Natural killer cell (primary cell): Measurements from ENCODE around the gene PRR36. TPM values are rescaled to one million over a fixed set of nuclear protein-coding genes. Genes with fewer than 3 reads are reported as not detected.
A peak's percentile ranks its signal among the peaks of the same experiment; 100 is the strongest.

Source experiments
- ATAC-seq, 3 donors: fragments of 150-1000 bp in 2 of 3; fragments of 200-7000 bp in 1 of 3; cut with Tn5 transposase; 1 replicate in 1 of 3; 2 replicates in 2 of 3; pipeline ENCODE4 v1.10.0; 2021; ENCODE audit warnings: mild to moderate bottlenecking in 2 of 3, moderate library complexity in 2 of 3
- DNase-seq, 2 donors: peaks; one replicate each; pipeline versions ENCODE4 v3.0.0 to v3.0.0-alpha.2; 2013 to 2021; ENCODE audit warnings: mixed read lengths in 1 of 2
- H3K27ac ChIP-seq: one replicate; pipeline ENCODE4 v1.5.1; 2013; ENCODE audit warnings: mild to moderate bottlenecking, low read length
- H3K27me3 ChIP-seq: one replicate; pipeline ENCODE4 v1.6.1; 2013; ENCODE audit warnings: low read length; ENCODE audit not compliant: control insufficient read depth, insufficient read depth
- H3K36me3 ChIP-seq: one replicate; pipeline ENCODE4 v1.6.1; 2013; ENCODE audit warnings: low read length; ENCODE audit not compliant: control insufficient read depth, insufficient read depth
- H3K4me1 ChIP-seq: one replicate; pipeline ENCODE4 v1.6.1; 2013; ENCODE audit warnings: low read length; ENCODE audit not compliant: control insufficient read depth, insufficient read depth
- H3K4me3 ChIP-seq: one replicate; pipeline ENCODE4 v1.5.1; 2013; ENCODE audit warnings: low read length
- H3K9me3 ChIP-seq: one replicate; pipeline ENCODE4 v1.6.1; 2013; ENCODE audit warnings: low read length; ENCODE audit not compliant: control insufficient read depth, insufficient read depth
- H3K27ac Mint-ChIP-seq, 2 donors: one replicate each; pipeline ENCODE4 v1.8.0; 2022; ENCODE audit warnings: mild to moderate bottlenecking in 2 of 2, mixed read lengths in 2 of 2, moderate library complexity in 1 of 2
- H3K27me3 Mint-ChIP-seq, 2 donors: one replicate each; pipeline ENCODE4 v1.8.0; 2022; ENCODE audit warnings: low read depth in 2 of 2, mixed read lengths in 2 of 2
- H3K36me3 Mint-ChIP-seq: one replicate; pipeline ENCODE4 v1.8.0; 2022; ENCODE audit warnings: mixed read lengths
- H3K4me1 Mint-ChIP-seq, 2 donors: one replicate each; pipeline ENCODE4 v1.8.0; 2022; ENCODE audit warnings: mixed read lengths in 2 of 2
- H3K4me3 Mint-ChIP-seq: one replicate; pipeline ENCODE4 v1.8.0; 2022; ENCODE audit warnings: mild to moderate bottlenecking, moderate library complexity, mixed read lengths
- H3K9me3 Mint-ChIP-seq, 2 donors: one replicate each; pipeline ENCODE4 v1.8.0; 2022; ENCODE audit warnings: mixed read lengths in 2 of 2
- CTCF ChIP-seq: fragments of 200-600 bp; IDR thresholded peaks from one replicate; pipeline ENCODE4 v1.8.0; 2022; ENCODE audit warnings: antibody characterized with exemption
- WGBS: methylation state at CpG from one replicate; pipeline ENCODE4 v1.1.7; 2013; ENCODE audit warnings: missing lambda C conversion rate; ENCODE audit not compliant: insufficient coverage; 5-methylcytosine and 5-hydroxymethylcytosine counted together
- intact Hi-C: fragments of 100-400 bp; cut with micrococcal nuclease; formaldehyde crosslinking; loops from one replicate; pipeline ENCODE4 v1.14.2; 2022
- total RNA-seq, 4 donors: library from RNA; stranded (reverse); fragments of 120-200 nt in 1 of 4; gene quantifications; one replicate each; pipeline versions ENCODE4 v1.2.3 to v1.2.4, GENCODE V29; 2013 to 2022

PRR36 gene
- total RNA-seq, 3 donors from 2014 or later (not counting 1 experiment from before 2014, with no cell fraction given), result 0.11 to 0.13 (median 0.12) TPM

- no peak for ATAC-seq
- no peak for DNase-seq
- peaks cover 12 to 31% of the 10 kb centered on the region in 2 donors for H3K4me1 Mint-ChIP-seq
- H3K4me1 ChIP-seq, result peaks cover 41% of the 10 kb centered on the region
- no peak for TF ChIP-seq CTCF
- WGBS, result 94% methylated on average over 9 of the region's 9 CpGs
- no peak overlapping the region for H3K27ac Mint-ChIP-seq
- H3K4me3 Mint-ChIP-seq, result no peak overlapping the region
- intact Hi-C loops, result no loop called here
- no peak overlapping the region for H3K27ac ChIP-seq
- H3K4me3 ChIP-seq, result no peak overlapping the region
- peaks cover 9 to 32% of the 10 kb centered on the region in 2 donors for H3K27me3 Mint-ChIP-seq
- H3K9me3 ChIP-seq, result peaks cover 4% of the 10 kb centered on the region
- H3K36me3 Mint-ChIP-seq, result no peaks in the 10 kb centered on the region
- H3K36me3 ChIP-seq, result no peaks in the 10 kb centered on the region
- H3K9me3 Mint-ChIP-seq, result no peaks in the 10 kb centered on the region
- H3K27me3 ChIP-seq, result peaks cover 14% of the 10 kb centered on the region
Observed at GRCh38 chr19:7867092-7867844, 6.9 kb downstream of the PRR36 start.

- Mint-ChIP-seq H3K36me3 (no peaks in the 10 kb centered on the region), H3K4me3 (no peak overlapping the region), H3K4me1 (peaks cover 7 to 25% of the 10 kb centered on the region in 2 donors), H3K9me3 (no peaks in the 10 kb centered on the region), H3K27me3 (peaks cover 9 to 25% of the 10 kb centered on the region in 2 donors), H3K27ac (no peak overlapping the region)
- H3K4me1 ChIP-seq, result peaks cover 41% of the 10 kb centered on the region
- intact Hi-C loops, result no loop called here
- 89% methylated on average over 12 of the region's 12 CpGs for WGBS
- TF ChIP-seq CTCF, result no peak
- no peak for DNase-seq
- H3K36me3 ChIP-seq, result no peaks in the 10 kb centered on the region
- H3K27ac ChIP-seq, result no peak overlapping the region
- H3K27me3 ChIP-seq, result peaks cover 13% of the 10 kb centered on the region
- ATAC-seq, result no peak
- H3K9me3 ChIP-seq, result peaks cover 4% of the 10 kb centered on the region
- no peak overlapping the region for H3K4me3 ChIP-seq
Observed at GRCh38 chr19:7866399-7867091, 7.6 kb downstream of the PRR36 start.

GRCh38 chr19:7865262-7865911 is 8.8 kb downstream of the PRR36 start:
- no peaks in the 10 kb centered on the region for H3K36me3 ChIP-seq
- Mint-ChIP-seq H3K4me3 (peak overlapping the region; percentile 50), H3K9me3 (no peaks in the 10 kb centered on the region), H3K4me1 (peaks cover 0 to 19% of the 10 kb centered on the region in 2 donors), H3K36me3 (no peaks in the 10 kb centered on the region), H3K27me3 (peaks cover 9 to 21% of the 10 kb centered on the region in 2 donors), H3K27ac (no peak overlapping the region)
- TF ChIP-seq CTCF, result no peak
- H3K27me3 ChIP-seq, result peaks cover 24% of the 10 kb centered on the region
- no peak overlapping the region for H3K27ac ChIP-seq
- 40% methylated on average over 10 of the region's 10 CpGs for WGBS
- peaks cover 36% of the 10 kb centered on the region for H3K4me1 ChIP-seq
- intact Hi-C loops, result no loop called here
- ATAC-seq (no peak), DNase-seq (peak in 1 of 2 donors; percentile 52)
- no peak overlapping the region for H3K4me3 ChIP-seq
- H3K9me3 ChIP-seq, result peaks cover 4% of the 10 kb centered on the region
